ENCODE measurements around the gene UQCRHL. TPM values are rescaled to one million over a fixed set of nuclear protein-coding genes. Genes with fewer than 3 reads are reported as not detected.

Gene UQCRHL
- total and polyA plus RNA-seq, 2 donors, result 2.9 to 3.5 TPM

DNA sequence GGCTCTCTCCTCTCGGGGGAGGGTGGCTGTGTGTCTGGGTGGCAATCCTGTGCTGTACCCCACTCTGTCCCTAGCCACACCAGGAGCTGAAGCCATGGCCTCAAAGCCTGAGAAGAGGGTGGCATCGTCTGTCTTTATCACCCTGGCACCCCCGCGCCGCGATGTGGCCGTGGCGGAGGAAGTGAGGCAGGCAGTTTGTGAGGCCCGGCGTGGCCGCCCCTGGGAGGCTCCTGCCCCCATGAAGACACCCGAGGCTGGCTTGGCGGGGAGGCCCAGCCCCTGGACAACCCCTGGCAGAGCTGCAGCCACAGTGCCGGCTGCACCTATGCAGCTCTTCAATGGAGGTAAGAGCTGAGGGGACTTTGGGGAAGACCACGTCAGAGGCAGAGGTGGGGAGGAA, 42.6 kb downstream of the UQCRHL start:
- Histone ChIP-seq H3K36me3 (ENCODE audit: insufficient read depth) (no peaks in the 10 kb centered on the region), H3K4me3 (ENCODE audit: low read depth, low read length) (no peak overlapping the region), H3K4me1 (ENCODE audit: insufficient read depth) (no peaks in the 10 kb centered on the region), H3K27ac (ENCODE audit: low read depth) (no peak overlapping the region)
- 88% methylated on average over 15 of the region's 15 CpGs for WGBS
- DNase-seq (ENCODE audit: extremely low spot score), result no peak

GRCh38 chr1:15764269-15764764, 43.1 kb downstream of the UQCRHL start:
- WGBS, result 54% methylated on average over 10 of the region's 10 CpGs
- Histone ChIP-seq H3K27ac (ENCODE audit: low read depth) (no peak overlapping the region), H3K4me1 (ENCODE audit: insufficient read depth) (no peaks in the 10 kb centered on the region), H3K36me3 (ENCODE audit: insufficient read depth) (no peaks in the 10 kb centered on the region), H3K4me3 (ENCODE audit: low read depth, low read length) (no peak overlapping the region)
- no peak for DNase-seq (ENCODE audit: extremely low spot score)

GRCh38 chr1:15762546-15762945, 44.9 kb downstream of the UQCRHL start:
- Histone ChIP-seq H3K4me3 (ENCODE audit: low read depth, low read length) (no peak overlapping the region), H3K4me1 (ENCODE audit: insufficient read depth) (no peaks in the 10 kb centered on the region), H3K36me3 (ENCODE audit: insufficient read depth) (no peaks in the 10 kb centered on the region), H3K27ac (ENCODE audit: low read depth) (no peak overlapping the region)
- DNase-seq (ENCODE audit: extremely low spot score), result no peak
- 71% methylated on average over 10 of the region's 10 CpGs for WGBS

DNA sequence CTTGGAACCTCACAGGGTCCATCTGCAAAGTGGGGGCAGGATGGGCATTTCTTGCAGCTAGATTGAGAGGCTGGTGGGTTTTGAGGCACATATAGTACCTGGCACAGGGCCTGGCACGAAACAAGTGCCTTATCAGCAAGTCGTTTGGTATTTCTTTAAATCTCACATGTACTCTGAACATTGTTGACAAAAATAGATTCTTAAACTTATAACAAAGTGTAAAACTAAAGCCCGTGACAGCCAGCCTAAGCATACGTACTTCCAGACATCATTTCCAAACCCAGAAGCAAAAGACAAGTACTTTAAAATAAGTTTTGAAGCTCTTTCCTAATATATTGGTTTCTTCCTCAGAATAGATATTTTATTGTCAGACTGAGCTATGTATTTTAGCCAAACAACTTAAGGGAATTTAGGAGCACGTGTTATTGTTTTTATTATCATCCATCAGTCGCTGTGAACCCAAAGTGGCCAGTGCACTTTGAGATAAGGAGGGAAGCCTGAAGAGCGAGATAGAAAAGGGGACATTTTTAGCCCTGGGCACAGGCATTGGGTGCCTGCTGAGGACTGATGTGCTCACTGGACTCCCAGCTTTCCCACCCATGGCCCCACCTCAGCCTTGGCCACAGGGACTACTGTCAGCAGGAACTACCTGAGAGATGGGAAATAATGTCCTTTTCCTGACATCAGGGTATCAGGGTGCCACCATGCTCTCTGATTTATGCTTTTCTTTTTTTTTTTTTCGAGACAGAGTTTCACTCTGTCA, 45.9 kb downstream of the UQCRHL start:
- Histone ChIP-seq H3K36me3 (ENCODE audit: insufficient read depth) (no peaks in the 10 kb centered on the region), H3K4me3 (ENCODE audit: low read depth, low read length) (no peak overlapping the region), H3K4me1 (ENCODE audit: insufficient read depth) (no peaks in the 10 kb centered on the region), H3K27ac (ENCODE audit: low read depth) (peak overlapping the region; percentile 78)
- no peak for DNase-seq (ENCODE audit: extremely low spot score)
- WGBS, result 34% methylated on average over 8 of the region's 8 CpGs

DNA sequence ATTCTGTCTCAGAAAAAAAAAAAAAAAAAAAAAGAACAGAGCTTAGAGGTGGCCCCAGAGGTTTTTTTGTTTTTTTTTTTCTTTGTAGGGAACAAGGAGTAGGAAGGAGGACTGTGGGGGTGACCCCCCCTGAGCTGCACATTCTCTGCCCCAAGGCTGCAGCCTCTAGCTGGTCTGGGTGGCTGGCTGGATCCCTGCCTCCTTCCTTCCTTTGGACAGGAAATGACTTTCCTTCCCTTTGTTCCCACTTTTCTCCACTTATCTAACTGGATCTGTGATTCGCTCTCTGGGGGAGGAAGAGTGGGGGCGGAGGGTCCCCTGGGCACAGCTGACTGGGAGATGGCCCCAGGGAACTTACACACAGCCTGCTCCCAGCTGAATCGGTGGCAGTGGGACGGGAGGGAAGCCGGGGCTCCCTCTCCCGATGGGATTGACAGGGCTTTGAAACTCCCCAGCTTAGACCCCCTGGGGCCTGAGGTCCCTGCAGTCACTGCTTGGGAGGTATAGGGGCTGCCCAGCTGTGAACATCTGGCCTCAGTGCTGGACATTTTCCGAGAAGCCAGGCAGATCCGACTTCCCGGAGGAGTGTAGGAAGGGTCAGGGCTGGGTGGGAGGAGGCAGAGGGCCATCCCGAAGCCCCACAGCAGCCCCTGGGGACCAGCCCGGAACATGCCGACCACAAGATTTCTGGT, 46.8 kb downstream of the UQCRHL start:
- no peak overlapping the region for H3K4me3 ChIP-seq (ENCODE audit: low read depth, low read length)
- H3K36me3 ChIP-seq (ENCODE audit: insufficient read depth), result no peaks in the 10 kb centered on the region
- no peaks in the 10 kb centered on the region for H3K4me1 ChIP-seq (ENCODE audit: insufficient read depth)
- H3K27ac ChIP-seq (ENCODE audit: low read depth), result peak overlapping the region; percentile 78
- DNase-seq (ENCODE audit: extremely low spot score), result peak; percentile 43
- WGBS, result 13% methylated on average over 12 of the region's 12 CpGs

DNA sequence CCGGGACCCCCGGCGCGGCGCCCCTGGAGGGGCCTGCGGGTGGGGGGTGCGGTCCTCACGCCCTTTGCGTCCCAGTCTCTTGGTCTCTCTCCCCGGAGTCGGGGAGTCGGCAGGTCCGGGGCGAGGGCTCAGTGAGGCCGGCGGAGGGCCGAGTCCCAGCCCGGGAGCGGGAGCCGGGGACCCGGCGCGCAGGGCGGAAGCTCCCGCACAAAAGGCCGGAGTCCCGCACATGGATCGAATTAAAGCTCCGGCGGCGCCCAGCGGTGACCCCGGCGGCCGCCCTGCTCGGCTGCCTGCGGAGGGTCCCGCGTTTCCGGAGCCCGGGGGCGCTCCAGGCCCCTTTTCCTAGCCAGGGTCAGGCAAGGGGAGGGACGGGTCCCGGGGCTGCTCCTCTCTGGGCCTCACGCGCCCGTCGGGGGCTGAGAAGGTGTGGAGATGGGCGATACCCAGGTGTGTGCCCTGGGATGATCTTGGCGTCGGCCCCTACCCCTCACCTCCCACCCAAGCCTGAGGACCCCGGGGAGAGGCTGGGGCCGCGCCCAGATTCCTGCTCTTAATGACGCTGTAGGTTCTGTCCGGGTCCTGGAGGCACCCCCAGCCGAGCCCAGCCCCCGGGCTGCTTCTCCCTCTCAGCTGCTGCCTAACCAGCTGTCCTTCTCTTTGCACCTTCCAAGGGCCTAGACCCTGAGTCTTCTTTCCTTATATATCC, 48.3 kb downstream of the UQCRHL start:
- under 1% methylated on average over 58 of the region's 58 CpGs for WGBS
- H3K36me3 ChIP-seq (ENCODE audit: insufficient read depth), result no peaks in the 10 kb centered on the region
- H3K4me1 ChIP-seq (ENCODE audit: insufficient read depth), result no peaks in the 10 kb centered on the region
- DNase-seq (ENCODE audit: extremely low spot score), result no peak
- H3K4me3 ChIP-seq (ENCODE audit: low read depth, low read length), result peak overlapping the region; percentile 85
- peak overlapping the region; percentile 64 for H3K27ac ChIP-seq (ENCODE audit: low read depth)

DNA sequence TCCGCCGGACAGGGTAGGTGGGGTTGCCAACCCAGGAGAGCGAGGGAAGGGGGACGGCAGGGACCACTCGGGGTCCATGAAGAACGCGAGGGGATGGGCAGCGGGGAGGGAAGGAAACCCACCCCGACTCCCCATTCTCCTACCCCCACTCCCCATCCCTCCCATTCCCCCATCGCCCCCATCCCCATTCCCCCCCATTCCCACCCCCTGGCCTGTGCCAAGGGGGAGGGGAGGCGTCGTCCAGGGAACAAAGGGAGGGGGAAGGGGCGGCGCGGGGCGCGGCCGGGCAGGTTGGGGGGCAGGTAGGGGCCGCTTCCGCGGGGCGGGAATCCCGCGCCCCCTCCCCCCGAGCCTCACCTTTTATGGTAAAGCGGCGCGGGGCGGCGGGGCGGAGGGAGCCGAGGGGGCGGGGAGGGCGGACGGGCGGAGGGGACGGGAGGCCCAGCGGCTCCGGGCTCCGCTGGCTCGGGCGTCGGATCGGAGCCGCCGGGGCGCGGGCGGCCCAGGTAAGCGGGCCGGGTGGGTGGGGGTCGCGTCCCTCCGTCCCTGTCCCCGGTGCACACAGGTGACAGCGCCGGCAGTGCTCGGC, 49.0 kb downstream of the UQCRHL start, which contains the start of gene FBLIM1:
TSS of gene FBLIM1 (plus strand) at position 453 of the 589 bp plus-strand sequence. CDS start 6,189 bp downstream, outside the sequence.
- Histone ChIP-seq H3K4me3 (ENCODE audit: low read depth, low read length) (peak within 1 kb of the TSS; percentile 85), H3K36me3 (ENCODE audit: insufficient read depth) (no peaks in the 10 kb centered on the region), H3K27ac (ENCODE audit: low read depth) (peak within 1 kb of the TSS; percentile 64), H3K4me1 (ENCODE audit: insufficient read depth) (no peaks in the 10 kb centered on the region)
- WGBS, result 1% methylated on average over 55 of the region's 58 CpGs
- no peak for DNase-seq (ENCODE audit: extremely low spot score)

DNA sequence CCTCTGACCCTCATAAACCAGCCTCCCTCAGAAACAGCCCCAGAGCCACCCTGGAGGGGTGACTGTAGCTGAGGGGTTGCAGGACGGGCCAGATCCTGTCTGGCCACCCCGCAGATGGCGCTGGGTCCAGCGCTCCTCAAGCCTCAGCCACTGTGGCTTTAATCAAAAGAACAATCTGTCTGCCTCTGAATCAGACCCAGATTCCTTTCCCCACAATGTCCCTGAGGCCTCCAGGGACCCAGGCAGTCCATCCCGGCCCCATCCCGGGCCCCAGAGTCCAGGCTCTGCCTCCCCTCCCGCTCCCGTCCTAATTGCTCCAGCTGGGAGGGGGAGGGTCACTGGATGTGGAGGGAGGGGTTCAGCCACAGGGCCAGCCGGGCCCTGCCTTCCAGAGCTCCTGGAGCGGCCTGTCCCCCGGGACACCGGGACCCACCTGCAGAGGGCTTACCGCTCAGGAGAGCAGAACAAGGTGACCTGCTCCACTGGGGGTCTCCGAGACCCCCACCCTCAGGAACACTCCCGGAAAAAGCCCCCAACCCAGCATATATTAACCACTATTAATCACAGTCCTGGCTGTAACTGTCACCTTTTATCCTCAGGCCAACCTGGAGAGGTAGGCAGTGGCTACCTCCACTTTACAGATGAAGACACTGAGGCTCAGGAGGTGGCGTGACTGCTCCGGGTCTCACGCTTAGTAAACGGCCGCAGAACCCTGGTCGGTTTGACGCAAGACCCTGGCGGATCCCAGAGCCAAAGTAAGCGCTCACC, 49.7 kb downstream of the UQCRHL start:
- no peak for DNase-seq (ENCODE audit: extremely low spot score)
- 16% methylated on average over 24 of the region's 24 CpGs for WGBS
- Histone ChIP-seq H3K4me3 (ENCODE audit: low read depth, low read length) (peak overlapping the region; percentile 85), H3K27ac (ENCODE audit: low read depth) (peak overlapping the region; percentile 3), H3K36me3 (ENCODE audit: insufficient read depth) (no peaks in the 10 kb centered on the region), H3K4me1 (ENCODE audit: insufficient read depth) (no peaks in the 10 kb centered on the region)

Other genes starting within 250 kb of the UQCRHL start
- 0.48 TPM for gene AGMAT, start 222.6 kb downstream of the UQCRHL start, total RNA-seq
- gene AGMAT, start 222.6 kb downstream of the UQCRHL start, polyA plus RNA-seq, result 0.27 TPM
- gene DDI2, start 190.2 kb downstream of the UQCRHL start, total RNA-seq, result 48.8 TPM
- gene DDI2, start 190.2 kb downstream of the UQCRHL start, polyA plus RNA-seq, result 7.2 TPM
- 23.5 TPM for gene PLEKHM2, start 123.3 kb downstream of the UQCRHL start, total RNA-seq
- 53.5 TPM for gene PLEKHM2, start 123.3 kb downstream of the UQCRHL start, polyA plus RNA-seq
- gene SLC25A34, start 71.4 kb downstream of the UQCRHL start, total RNA-seq, result 0.90 TPM
- gene SLC25A34, start 71.4 kb downstream of the UQCRHL start, polyA plus RNA-seq, result 1.3 TPM
- not detected for gene TMEM82, start 65.2 kb downstream of the UQCRHL start, total RNA-seq
- gene TMEM82, start 65.2 kb downstream of the UQCRHL start, polyA plus RNA-seq, result not detected
- gene FBLIM1, start 48.9 kb downstream of the UQCRHL start, total RNA-seq, result 28.8 TPM
- gene FBLIM1, start 48.9 kb downstream of the UQCRHL start, polyA plus RNA-seq, result 107 TPM
- 47.6 TPM for gene SPEN, start 40.1 kb upstream of the UQCRHL start, total RNA-seq
- gene SPEN, start 40.1 kb upstream of the UQCRHL start, polyA plus RNA-seq, result 31.8 TPM
- 17.1 TPM for gene ZBTB17, start 168.5 kb upstream of the UQCRHL start, total RNA-seq
- gene ZBTB17, start 168.5 kb upstream of the UQCRHL start, polyA plus RNA-seq, result 30.4 TPM
- gene SRARP, start 196.6 kb upstream of the UQCRHL start, total RNA-seq, result not detected
- gene SRARP, start 196.6 kb upstream of the UQCRHL start, polyA plus RNA-seq, result 0.03 TPM
- 13.0 TPM for gene HSPB7, start 210.4 kb upstream of the UQCRHL start, total RNA-seq
- 144 TPM for gene HSPB7, start 210.4 kb upstream of the UQCRHL start, polyA plus RNA-seq
- gene CLCNKA, start 214.4 kb upstream of the UQCRHL start, total RNA-seq, result not detected
- 0.09 TPM for gene CLCNKA, start 214.4 kb upstream of the UQCRHL start, polyA plus RNA-seq
- 0.95 TPM for gene CLCNKB, start 236.1 kb upstream of the UQCRHL start, total RNA-seq
- gene CLCNKB, start 236.1 kb upstream of the UQCRHL start, polyA plus RNA-seq, result 0.10 TPM

Data from urinary bladder (tissue), 4 donors.